HPDE6-E6E7 (cell line): ENCODE data around the gene TEX13A.
"Not testable (repeated sequence)": the region's sequence is repeated elsewhere in the genome, so short reads cannot be mapped to it uniquely, and the experiment has no call there.

Source experiments
- DNase-seq: peaks from one replicate; pipeline ENCODE4 v3.0.0; 2011; ENCODE audit warnings: missing footprints; ENCODE audit errors: extremely low spot score

The TEX13A gene, protein sequence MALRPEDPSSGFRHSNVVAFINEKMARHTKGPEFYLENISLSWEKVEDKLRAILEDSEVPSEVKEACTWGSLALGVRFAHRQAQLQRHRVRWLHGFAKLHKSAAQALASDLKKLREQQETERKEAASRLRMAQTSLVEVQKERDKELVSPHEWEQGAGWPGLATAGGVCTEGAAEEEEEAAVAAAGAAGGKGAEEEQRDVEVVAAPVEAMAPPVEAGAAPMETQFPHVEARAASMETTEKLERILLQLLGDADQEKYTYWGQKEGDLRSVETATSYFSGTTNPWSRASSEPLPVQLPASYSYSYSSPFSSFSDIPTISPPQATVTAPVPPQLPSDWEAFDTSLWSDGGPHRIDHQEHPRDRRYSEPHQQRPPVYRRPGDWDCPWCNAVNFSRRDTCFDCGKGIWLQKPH

DNA sequence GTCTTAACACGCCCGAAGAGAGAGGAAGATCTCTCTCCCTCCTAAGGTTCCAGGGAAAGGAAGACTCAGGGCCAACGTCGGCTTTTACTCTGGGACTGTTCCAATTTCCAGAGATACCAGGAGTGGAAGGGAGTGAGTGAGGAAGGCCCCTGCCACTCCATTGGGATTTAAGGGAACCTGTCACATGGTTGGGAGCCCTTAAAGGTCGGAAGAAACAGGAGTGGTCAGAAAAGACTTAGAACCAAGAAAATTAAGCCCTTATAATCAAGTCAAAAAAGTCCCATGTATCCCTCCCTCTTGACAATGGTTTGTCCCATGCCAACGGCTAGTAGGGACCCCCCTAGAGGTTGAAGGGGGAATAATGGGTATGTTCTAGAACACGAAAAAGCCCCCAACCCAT, at the start of gene TEX13A:
TSS of gene TEX13A (minus strand) at position 59 of the 400 bp plus-strand sequence. CDS start 297 bp downstream, outside the sequence.
- DNase-seq: no peak

DNA sequence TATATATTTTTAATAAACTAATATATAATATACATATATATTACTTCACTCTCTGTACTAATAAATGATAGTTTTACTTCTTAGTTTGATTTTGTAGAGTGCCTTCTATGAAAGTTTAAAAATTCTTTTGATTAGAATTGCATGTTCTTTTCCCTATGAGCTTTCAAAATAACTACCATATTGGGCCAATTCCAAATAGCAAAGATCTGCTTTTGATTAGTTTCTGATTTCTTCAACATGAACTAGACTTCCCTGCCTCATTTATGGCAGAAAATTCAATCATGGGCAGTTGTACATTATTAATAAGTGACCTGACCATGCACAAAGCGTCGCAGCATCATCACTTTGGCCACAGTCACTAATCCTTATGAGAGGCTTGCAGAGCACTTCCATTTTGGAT, 48.9 kb upstream of the TEX13A start:
- DNase-seq: no peak

DNA sequence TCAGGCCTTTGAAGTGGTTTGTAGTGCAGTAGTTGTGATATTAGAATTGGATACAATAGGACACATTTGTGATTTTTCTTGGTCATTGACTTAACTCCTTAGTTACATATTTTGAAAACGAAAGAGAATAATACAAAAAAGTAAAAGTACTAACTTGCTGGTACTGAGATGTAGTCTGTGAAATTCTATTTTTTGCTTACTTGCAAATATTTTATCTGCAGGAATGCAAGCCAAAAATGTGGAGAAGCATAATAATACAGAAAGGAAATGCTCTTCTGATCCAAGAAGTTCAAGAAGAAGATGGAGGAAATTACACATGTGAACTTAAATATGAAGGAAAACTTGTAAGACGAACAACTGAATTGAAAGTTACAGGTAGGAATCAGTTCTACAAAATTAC, 46.7 kb upstream of the TEX13A start:
- no peak for DNase-seq

DNA sequence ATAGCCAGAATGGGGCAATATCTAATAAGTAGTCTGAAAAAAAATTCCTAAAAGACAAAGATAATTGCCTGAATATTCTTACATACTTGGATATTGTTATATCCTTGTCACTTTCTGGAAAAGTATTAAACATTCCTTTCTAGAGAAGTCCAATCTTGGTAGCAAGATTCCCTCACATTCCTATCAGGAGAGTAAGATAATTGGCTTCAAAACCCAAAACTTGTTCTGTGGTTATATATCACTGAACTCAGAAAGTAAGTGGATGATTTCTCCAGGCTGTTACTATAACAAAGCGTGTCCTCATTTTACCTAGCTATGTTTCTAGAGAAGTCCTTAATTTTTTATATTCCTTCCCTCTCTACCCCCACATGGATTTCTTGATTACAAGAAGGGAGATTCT, 46.0 kb upstream of the TEX13A start:
- DNase-seq: no peak

DNA sequence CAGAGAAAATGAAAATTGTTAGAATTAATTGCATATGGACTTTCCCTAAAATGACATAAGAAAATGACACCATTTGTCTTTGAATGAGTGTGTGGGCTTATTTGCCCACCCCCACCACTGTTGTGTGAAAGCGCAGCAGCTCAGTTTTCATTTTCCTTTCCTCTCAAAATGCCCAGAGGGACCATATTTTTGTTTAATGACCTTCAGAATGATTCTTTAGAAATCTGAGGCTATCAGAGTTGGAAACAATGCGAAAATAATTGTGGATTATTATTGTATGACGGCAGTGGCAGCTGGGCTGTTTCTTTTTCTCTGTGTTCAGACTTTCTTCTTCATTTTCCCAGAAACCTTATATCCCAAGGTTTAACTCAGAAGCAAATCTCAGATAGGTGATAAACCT, 44.6 kb upstream of the TEX13A start:
- DNase-seq: no peak

DNA sequence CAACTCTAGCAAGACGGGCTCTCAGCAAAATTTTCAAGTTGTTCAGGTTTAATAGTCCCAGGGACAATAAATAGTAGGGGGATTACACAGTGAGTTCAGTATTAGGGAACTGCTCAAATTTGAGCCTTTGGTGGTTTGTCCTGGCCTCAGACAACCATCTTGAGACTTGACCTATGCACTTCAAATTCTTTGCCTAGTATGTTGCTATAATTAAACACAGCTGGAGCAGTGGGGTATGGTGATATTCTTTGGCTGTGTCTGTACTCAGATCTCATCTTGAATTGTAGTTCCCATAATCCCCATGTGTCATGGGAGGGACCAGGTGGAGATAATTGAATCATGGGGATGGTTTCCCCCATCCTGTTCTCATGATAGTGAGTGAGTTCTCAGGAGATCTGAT, 43.3 kb upstream of the TEX13A start:
- no peak for DNase-seq

DNA sequence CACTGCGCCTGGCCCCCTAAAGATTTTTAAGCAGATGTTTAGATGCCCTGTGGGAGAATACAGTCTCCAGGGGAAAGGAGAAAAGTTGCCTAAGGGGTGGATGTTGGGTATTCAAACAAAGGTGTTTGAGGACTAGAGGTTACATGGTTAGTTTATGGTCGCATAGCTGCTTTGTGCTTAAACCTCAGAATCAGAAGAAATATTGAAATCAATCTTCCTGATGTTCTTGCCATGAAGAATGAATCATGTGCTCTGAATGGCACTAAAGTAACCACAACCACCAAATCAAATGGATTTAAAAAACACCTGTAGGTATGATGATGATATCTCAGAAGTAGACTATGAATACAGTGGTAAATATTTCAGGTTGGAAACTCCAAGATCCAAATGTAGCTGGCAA, 42.7 kb upstream of the TEX13A start:
- no peak for DNase-seq

DNA sequence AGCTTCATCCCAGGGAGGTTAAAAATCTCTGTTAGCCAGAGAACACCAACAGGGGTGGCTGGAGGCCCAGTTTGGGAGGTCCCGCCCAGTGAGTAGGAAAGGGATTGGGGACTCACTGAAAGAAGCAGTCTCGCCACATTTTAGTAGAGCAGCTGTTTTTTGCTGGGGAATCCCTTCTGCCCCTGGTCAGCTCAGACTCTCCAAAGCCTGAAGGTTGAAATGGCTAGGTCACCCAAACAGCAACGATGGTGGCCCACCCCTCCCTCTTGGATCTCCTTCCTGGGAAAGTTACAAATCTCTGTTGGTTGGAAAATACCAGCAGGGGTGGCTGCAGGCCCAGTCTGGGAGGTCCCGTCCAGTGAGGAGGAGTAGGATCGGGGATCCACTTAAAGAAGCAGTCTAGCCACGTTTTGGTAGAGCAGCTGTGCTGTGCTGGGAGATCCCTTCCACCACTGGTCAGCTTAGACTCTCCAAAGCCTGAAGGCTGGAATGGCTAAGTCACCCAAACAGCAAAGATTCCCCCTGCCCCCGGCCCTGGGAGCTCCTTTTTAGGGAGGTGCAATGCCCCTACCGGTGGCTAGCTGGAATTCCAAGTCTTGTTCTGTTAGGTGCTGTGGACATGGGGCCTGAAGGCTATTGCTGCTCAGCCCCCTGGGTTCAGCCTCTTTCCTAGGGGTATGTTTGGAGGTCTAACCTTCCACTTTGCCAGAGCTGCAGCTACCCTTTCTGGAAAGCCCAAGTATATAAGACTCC, 40.0 kb upstream of the TEX13A start:
- no peak for DNase-seq

DNA sequence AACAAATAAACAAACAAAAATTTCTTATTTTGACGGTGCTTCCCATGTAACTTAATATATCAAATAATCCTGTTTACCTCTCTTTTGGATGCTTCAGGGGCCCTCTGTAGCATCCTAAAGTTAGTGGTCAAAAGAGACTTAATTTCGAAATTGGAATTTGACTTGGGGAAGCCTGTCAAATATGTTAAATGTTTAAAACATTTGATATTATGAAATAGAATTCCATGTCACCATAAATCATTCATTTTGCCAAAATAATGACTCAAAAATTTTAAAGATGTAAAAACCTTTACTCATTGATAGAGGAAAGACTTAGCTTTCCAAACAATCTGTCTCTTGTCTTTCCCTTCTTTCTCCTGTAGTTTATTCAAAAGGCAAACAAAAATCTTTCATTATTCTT, 20.6 kb upstream of the TEX13A start:
- no peak for DNase-seq

DNA sequence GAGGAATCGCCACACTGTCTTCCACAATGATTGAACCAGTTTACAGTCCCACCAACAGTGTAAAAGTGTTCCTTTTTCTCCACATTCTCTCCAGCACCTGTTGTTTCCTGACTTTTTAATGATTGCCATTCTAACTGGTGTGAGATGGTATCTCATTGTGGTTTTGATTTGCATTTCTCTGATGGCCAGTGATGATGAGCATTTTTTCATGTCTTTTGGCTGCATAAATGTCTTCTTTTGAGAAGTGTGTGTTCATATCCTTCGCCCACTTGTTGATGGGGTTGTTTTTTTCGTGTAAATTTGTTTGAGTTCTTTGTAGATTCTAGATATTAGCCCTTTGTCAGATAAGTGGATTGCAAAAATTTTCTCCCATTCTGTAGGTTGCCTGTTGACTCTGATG, 16.9 kb upstream of the TEX13A start:
- DNase-seq: not testable (repeated sequence)

DNA sequence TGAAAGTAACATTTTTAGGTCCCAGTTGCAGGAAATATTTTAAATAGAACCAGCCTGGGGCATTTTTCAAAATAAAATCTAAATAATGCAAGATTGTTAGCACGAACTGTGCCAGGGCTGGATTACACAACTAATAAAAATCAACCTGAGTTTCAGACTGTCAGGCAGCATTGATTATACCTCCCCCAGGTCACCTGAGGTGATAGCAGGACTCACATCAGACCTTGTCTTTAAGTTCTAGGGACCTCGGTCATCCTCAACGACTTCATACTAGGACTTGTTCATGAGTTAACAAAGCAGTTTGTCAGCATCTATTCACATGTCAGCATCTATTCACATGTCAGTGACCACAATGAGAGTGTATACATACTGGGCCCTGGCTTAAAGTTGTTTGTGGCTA, 8.7 kb upstream of the TEX13A start:
- DNase-seq: no peak

DNA sequence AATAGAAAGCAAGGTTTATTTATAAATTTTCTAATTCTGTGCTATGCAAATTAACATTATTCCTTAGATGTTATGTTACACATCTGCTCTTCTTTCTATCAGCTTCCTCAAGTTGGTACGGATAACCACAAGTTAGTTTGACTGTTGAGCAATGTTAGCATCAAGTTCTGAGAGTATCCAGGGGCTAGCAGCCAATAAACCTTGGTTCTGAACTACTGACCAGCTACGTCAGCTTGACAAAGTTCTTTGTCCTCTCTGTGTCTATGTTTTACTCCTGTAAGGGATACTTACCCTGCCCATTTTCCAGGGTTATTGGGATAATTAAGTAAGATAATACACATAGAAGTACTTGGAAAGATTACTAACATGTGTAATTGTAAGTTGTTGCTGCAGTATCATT, 8.1 kb upstream of the TEX13A start:
- no peak for DNase-seq

DNA sequence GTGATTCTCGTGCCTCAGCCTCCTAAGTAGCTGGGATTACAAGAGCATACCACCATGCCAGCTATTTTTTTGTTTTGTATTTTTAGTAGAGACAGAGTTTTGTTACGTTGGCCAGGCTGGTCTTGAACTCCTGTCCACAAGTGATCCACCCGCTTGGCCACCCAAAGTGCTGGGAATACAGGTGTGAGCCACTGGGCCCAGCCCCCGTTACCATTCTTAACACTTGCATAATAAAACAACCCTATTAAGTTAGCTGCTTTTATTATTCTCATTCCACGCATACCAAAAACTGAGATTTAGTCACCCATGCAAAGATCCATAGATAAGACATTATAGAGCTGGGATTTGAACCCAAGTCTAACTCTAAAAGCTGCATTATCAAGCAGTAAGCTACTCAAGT, 6.0 kb upstream of the TEX13A start:
- DNase-seq: no peak

DNA sequence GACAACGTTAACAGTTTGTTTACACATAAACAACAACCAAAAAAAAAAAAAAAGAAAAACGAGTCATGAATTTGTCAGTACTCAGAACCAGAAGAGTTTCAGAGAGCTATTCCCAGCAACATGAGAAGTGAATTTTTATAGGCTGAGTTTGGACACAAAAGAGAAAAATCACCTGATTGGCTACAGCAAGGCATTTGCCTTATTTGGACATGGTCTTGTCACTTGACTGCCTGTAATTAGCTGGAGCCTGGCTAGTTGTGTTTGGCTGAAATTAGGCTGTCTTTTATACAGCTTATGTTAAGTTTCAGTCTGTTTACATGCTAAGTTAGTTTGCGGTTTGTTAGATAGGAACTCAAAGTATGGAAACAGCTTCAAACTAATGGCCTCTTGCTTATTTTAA, 880 bp upstream of the TEX13A start:
- DNase-seq: no peak

DNA sequence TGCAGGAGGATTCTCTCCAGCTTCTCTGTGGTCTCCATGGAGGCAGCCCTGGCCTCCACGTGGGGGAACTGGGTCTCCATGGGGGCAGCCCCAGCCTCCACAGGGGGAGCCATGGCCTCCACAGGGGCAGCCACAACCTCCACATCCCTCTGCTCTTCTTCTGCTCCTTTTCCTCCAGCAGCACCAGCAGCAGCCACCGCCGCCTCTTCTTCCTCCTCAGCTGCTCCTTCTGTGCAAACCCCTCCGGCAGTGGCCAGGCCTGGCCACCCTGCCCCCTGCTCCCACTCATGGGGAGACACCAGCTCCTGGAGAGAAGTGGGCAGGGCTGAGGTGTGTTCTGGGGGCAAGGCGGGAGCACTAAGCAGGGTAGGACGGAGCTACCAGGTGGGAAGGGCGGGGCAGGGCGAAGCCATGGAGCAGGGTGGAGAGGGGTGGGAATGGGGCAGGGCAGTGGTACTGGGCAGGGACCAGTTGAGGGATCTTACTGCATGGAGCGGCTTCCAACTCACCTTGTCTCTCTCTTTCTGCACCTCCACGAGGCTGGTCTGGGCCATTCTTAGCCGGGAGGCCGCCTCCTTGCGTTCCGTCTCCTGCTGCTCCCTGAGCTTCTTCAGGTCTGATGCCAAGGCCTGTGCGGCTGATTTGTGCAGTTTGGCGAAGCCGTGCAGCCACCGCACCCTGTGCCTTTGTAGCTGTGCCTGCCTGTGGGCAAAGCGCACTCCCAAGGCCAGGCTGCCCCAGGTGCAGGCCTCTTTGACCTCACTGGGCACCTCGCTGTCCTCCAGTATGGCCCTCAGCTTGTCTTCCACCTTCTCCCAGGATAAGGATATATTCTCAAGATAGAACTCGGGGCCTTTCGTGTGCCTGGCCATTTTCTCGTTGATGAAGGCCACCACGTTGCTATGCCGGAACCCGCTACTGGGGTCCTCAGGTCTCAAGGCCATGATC, 766 bp downstream of the TEX13A start:
- no peak for DNase-seq

DNA sequence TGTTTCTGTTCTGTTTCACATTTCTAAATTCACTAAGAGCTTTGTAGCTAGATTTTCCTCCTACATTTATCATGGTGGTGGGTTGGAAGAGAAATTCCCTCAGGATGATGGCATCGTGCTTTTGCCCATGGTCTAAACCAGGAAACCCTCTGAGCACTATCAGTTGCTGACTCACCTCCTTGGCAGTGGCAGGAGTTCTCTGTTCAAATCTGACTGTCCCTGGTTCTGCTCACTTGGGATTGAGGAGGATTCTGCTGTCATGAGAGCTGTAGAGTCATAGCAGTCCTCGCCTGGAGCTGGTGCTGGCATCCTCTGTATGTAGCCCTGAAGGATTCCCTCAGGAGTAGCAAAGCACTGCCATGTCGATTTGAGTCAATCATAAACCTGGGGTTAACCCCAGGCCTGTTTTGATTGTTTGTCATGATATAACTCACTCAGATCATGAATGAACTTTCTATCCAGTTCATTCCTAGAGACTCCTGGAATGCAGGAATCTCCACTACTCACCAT, 9.4 kb downstream of the TEX13A start:
- no peak for DNase-seq

DNA sequence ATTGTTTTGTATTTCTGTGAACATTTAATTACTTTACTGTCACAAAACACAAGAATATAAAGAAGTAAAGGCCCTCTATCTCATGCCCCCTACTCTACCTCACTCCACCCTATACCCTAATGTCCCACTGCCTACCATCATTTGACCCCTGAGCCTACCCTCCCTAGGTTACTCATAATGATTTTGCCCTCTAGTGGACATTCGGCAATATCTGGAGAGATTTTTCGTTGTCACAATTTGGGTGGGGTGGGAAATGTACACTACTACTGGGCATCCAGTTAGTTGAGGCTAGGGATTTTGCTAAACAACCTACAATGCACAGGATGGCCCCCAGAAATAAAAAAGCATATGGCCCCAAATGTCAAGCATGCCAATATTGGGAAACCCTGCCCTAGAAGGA, 10.2 kb downstream of the TEX13A start:
- no peak for DNase-seq

DNA sequence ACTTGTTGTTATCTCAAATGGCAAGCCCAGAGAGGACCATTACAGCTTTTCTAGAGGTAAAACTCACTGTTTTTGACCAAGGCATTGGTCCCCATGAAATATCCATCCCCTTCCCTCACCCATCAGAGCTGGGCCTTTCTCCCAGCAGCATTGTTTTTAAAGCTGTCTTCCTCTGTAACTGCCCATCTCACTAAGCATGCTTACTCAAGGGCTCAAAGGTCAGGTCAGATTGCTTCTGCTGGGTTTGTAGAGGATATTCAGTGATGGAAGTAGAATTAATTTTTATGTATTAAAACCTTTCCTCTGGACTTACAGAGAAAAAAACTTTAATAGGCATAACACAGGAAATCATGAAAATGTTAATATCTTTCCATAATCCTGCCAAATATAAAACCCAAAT, 11.1 kb downstream of the TEX13A start:
- DNase-seq: no peak

DNA sequence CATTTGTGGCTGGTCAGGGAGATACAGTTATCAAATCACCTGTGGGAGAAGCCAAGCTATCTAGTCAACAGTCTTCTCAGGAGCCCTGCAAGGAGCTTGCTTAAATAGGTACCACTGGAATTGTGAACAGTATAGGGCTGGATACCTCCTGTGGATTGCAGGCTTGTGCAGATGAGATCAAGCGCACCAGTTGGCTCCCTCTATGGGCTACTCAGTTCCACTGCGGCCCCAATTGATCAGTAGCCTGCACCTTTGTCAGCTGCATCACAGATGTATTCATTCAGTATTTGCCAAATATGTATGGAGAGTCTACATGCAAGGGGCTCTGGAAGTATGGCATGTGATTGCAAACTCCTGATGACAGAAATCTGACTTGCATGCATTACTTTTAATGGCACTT, 28.6 kb downstream of the TEX13A start:
- peak; percentile 10 for DNase-seq

DNA sequence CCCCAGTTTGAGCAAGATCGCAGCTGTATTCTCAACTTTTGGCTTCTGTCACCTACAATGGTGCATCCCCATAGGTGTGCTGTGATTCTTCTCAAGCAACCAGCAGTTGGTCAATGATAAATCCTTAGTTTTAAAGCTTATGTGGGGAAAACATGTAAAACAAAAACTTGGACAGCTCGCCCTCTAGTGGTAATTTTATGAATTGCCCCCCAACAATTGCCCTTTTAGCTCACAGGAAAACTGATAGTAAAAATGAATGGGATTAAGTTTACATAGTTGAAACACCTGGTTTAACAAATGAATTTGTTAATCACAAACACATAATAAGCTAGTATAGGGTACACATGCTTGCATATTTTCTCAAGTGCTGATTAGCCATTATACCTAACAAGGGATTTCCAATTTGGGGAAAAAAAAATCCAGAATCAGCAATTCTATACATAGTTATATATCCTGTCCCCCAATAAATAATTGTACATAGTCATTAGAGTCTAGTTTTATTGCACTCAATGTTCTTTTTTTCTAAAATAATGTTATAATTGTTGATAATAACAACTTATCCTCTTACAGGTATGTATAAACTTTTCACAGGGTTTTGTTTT, 30.1 kb downstream of the TEX13A start:
- DNase-seq: no peak

DNA sequence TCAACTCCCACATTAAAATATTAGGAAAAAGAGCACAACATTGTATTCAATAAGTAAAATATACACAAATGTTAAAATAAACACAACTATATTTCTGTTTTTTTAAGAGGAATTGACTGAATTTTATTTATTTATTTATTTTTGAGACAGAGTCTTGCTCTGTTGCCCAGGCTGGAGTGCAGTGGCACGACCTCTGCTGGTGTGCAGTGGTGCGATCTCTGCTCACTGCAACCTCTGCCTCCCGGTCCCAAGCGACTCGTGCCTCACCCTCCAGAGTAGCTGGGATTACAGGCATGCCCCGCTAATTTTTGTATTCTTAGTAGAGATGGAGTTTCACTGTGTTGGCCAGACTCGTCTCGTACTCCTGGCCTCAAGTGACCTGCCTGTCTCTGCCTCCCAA, 31.4 kb downstream of the TEX13A start:
- no peak for DNase-seq

DNA sequence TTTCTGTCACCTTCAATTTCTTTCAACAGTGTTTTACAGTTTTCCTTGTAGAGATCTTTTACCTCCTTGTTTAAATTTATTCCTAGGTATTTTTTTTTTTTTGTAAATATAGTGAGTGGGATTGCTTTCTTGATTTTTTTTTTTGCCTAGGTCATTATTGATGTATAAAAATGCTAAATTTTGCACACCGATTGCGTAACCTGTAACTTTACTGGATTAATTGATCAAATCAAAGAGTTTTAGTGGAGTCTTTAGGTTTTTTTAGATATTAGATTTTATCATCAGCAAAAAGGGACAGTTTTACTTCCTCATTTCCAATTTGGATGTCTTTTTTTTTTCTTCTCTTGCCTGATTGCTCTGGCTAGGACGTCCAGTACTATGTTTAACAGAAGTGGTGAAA, 40.9 kb downstream of the TEX13A start:
- no peak for DNase-seq
